ENCODE results near the gene EGLN1.
A peak's percentile ranks its signal among the peaks of the same experiment; 100 is the strongest.

The EGLN1 gene

DNA sequence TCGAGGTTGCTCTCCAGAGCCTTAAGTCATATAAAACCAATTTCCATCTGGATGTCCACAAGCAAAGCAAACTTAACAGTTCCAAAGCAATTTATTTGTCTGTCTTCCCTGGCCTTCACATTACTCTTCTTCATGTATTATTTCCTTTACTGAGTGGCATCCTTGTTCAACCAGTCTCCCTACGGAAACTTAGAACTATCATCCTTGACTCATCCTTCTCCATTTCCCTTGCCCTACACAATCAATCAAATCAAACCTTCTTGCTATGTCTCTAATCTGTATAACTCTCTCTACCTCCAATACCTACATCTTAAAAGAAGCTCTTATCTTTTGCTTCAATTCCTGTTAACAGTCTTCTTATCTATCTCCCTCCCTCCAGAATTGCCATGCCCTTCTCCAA is 25.4 kb downstream of the EGLN1 start:
- no peak for DNase-seq (ENCODE audit: low read depth, low spot score)

- no peak for DNase-seq (ENCODE audit: low read depth, low spot score)
These were observed 26.1 kb downstream of the EGLN1 start for GRCh38 chr1:231395998-231396390.

GRCh38 chr1:231395076-231395997 is 26.8 kb downstream of the EGLN1 start:
- DNase-seq (ENCODE audit: low read depth, low spot score) = peak; percentile 52

- DNase-seq (ENCODE audit: low read depth, low spot score) = no peak
These were observed 28.4 kb downstream of the EGLN1 start for GRCh38 chr1:231393668-231394067.

DNA sequence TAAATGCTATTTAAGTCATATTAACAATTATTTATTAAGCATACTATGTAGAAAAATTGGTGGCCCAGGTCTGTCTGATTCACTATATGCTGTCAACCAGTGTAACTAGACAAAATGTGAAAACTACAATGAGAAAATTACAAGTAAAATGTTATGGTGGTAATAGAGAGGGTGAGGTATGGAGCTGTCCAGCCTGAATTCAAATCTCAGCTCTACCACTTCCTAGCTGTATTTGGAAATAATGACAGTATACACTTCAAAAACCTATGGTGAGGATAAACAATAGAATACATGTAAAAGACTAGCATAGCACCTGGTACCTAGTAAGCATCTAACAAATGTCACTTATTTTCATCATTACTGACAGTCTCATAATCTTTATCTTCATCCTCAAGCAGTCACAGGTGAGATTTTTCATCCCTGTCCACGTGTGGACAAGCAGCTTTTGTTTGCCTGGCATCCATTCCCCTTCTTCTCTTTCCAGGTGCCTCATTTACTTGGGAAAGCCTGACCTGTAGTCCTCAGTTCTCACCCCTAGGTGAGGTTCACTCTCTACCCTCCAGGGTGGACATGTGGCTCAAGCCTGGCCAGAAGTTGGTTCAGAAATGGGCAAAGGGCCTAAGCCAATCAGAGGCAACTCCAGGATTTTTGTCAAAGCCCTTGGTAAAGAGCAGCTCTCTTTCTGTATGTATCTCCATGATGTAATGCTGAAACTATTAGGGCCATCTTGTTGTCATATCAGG is 29.5 kb downstream of the EGLN1 start:
- DNase-seq (ENCODE audit: low read depth, low spot score) = no peak

GRCh38 chr1:231390071-231390470 is 32.0 kb downstream of the EGLN1 start:
- no peak for DNase-seq (ENCODE audit: low read depth, low spot score)

- DNase-seq (ENCODE audit: low read depth, low spot score) = no peak
These were observed 34.1 kb downstream of the EGLN1 start for GRCh38 chr1:231387770-231388669.

- no peak for DNase-seq (ENCODE audit: low read depth, low spot score)
These were observed 35.6 kb downstream of the EGLN1 start for GRCh38 chr1:231386466-231386865.

DNA sequence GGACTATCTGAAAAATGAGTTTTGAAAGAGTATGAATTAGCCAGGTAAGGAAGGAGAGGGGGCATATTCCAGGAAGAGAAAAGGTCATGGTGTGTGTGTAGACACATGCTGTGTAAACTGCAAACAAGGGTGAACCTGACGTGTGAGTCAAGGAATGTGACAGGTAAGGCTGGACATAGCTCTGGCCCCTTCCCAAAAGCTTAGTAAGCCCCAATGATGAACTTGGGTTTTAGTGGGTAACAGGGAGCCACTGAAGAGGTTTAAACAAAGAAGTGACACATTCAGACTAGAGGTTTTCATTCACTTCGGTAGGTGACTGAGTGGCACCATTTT is 36.7 kb downstream of the EGLN1 start:
- DNase-seq (ENCODE audit: low read depth, low spot score) = no peak

DNA sequence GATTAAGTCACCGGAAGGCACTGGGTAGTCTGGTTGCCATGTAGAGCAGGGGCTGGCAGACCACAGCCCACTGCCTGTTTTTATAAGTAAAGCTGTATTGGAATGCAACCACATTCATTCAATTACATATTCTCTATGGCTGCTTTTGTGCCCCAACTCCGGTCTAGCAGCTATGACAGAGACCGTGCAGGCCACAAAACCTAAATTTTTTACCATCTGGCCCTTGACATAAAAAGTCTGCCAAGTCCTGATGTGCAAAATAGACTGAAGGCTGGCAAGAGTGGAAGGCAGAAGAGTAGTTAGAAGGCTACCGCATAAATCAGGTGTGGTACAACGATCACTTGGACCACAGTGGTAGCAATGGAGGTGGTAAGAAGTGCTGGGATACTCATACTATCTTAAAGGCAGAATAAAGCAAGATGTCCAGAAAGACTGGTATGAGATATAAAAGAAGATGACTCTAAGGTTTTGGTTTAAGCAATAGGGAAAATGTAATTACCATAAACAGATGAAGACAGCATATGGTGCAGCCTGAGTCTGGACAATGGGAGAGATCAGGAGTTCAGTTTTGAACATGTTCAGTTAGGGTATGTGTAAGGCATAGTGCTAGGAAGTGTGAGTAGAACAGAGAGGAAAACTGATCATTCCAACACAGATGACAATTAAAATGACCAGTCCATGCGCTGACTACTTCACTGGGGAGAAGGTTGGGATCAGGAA is 37.2 kb downstream of the EGLN1 start:
- DNase-seq (ENCODE audit: low read depth, low spot score) = no peak

DNA sequence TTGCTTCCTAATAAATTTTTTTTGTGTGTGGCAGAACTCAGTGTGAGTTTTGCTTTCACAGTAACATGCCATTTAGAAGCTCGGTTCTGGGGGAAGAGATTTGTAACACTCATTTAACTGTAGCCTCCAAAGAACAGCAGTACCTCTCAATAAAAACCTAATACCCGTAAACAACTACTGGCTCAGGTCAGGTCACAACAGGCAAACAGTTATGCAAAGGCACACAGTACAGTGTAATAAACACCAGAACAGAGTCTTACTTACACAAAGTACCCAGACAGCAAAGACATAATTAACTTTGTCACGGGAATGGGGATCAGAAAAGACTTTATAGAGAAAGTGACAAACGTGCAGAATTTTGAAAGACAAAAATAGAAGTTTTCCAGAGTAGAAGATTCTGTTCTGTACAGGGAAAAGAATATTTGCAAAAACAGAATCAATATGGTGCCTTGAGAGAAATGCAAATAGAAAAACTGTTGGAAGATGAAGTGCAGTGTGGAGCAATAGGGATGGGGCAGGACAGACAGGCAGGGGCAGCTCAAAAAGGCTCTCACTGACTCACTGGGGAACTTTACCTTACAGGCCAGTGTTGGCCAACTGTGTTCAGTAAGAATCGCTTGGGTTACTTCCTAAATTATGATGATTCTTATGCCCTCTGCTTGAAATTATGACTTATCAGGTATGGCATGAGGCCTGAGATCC is 38.8 kb downstream of the EGLN1 start:
- DNase-seq (ENCODE audit: low read depth, low spot score) = no peak

DNA sequence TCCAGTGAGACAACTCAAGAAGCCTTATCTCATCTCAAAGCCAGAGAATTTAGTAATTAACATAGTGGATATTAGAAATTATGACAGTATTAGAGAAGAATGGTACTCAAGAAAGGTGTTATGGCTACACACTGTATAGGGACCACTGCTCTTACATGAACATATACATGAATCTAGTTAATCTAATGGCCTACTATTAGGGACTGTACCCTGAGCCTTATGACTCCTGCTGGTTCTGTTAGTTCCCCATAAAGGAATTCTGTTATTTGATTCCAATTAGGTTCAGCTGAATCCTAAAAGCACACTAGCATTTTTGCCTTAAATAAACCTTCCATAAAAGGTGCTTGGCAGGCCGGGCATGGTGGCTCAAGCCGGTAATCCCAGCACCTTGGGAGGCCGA is 39.7 kb downstream of the EGLN1 start:
- no peak for DNase-seq (ENCODE audit: low read depth, low spot score)

GRCh38 chr1:231381729-231382128 is 40.4 kb downstream of the EGLN1 start:
- no peak for DNase-seq (ENCODE audit: low read depth, low spot score)

DNA sequence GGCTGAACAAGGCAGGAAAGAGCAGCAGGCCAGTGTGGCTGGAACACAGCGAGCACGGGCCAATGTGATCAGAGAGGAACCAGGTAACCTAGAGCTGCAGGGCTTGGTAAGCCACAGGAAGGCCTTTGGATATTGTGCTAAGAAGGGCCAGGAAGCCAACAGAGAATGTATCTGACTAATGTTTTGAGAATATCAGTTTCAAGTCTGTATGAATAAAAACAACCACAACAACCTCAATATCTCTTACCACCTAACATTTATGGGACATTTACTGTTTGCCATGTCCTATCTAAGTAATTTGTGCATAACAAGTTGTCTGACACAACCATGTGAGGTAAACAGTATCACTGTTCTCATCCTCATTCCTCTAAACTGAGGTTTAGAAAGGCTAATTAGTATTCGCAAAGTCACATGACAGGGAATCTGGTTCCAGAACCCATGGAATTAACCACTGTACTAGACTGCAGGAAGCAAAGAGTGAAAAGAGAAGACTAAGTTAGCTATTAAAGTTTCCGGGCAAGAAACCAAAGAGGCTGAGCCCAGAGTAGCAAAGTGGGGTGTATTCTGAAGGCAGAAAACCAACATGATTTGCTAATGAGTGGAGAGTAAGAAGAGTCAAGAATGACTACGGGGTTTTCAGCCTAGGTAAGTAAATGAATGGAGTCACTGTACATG is 45.1 kb downstream of the EGLN1 start:
- DNase-seq (ENCODE audit: low read depth, low spot score) = no peak

GRCh38 chr1:231376101-231376500 is 46.0 kb downstream of the EGLN1 start:
- no peak for DNase-seq (ENCODE audit: low read depth, low spot score)

DNA sequence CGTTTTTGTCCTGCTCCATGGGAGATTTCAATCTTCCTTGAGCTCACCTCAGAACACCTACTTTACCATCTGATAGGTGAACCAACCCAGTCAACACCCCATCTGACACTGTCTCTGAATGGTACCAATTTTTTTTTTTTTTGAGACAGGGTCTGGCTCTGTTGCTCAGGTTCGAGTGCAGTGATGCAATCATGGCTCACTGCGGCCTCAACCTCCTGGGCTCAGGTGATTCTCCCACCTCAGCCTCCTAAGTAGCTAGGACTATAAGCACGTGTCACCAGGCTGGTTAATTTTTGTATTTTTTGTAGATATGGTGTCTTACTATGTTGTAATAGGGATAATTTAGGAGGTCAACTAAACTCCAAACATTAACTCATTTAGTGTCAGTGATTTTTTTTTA is 47.7 kb downstream of the EGLN1 start:
- no peak for DNase-seq (ENCODE audit: low read depth, low spot score)

DNA sequence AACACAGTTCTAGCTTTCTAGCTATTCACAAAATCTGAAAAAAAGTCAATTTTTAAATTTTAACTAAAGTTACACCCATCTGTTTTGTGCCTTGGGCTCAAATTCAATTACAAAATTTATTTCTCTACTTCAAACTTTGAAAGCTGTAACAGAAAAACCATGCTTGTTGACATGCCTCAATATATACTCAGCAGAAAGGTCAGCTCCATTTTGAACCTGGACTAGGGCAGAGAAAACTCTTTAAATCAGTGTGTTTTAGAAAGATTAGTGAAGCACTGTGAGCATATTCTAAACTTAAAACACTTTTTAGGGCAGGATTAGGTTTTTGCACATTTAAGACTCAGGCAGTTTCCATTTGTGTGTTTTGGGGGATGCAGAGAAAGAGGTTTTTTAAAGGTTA is 49.6 kb downstream of the EGLN1 start:
- no peak for DNase-seq (ENCODE audit: low read depth, low spot score)

- DNase-seq (ENCODE audit: low read depth, low spot score) = no peak
These were observed 52.8 kb downstream of the EGLN1 start for GRCh38 chr1:231369282-231369681.

GRCh38 chr1:231364192-231364591 is 57.9 kb downstream of the EGLN1 start:
- no peak for DNase-seq (ENCODE audit: low read depth, low spot score)

GRCh38 chr1:231363624-231364023 is 58.5 kb downstream of the EGLN1 start:
- DNase-seq (ENCODE audit: low read depth, low spot score) = no peak

All from brain pericyte (primary cell).